Left ventricle myocardium inferior (tissue), 1 donor: ENCODE data around the gene LBP. TPM values are rescaled to one million over a fixed set of nuclear protein-coding genes. Genes with fewer than 3 reads are reported as not detected.

Experiments
- DNase-seq: peaks from one replicate; pipeline ENCODE4 v3.0.0-alpha.2; 2020
- H3K27ac ChIP-seq: fragments of 200-600 bp; replicated peaks from 2 replicates; pipeline ENCODE4 v1.8.0; 2021
- H3K27me3 ChIP-seq: fragments of 200-600 bp; 2 replicates; pipeline ENCODE4 v1.8.0; 2021; ENCODE audit warnings: low read depth
- H3K36me3 ChIP-seq: fragments of 200-600 bp; 2 replicates; pipeline ENCODE4 v1.8.0; 2021
- H3K4me1 ChIP-seq: fragments of 200-600 bp; 2 replicates; pipeline ENCODE4 v1.8.0; 2021
- H3K4me3 ChIP-seq: fragments of 200-600 bp; 2 replicates; pipeline ENCODE4 v1.8.0; 2021; ENCODE audit warnings: mild to moderate bottlenecking, moderate library complexity
- H3K9me3 ChIP-seq: fragments of 200-600 bp; replicated peaks from 2 replicates; pipeline ENCODE4 v1.8.0; 2021
- intact Hi-C: fragments of 100-400 bp; cut with micrococcal nuclease; formaldehyde crosslinking; loops from one replicate; pipeline ENCODE4 v1.11.0; 2022
- total RNA-seq: library from RNA; stranded (reverse); fragmentation: NEBNext Ultra II Directional; extraction: Animal tissue kit (Norgen Biotek cat#: 25700); gene quantifications from one replicate; pipeline ENCODE4 v1.2.1, GENCODE V29; 2021
- TF ChIP-seq, protein P1 (sequence below): fragments of 200-600 bp; IDR thresholded peaks from 2 replicates; pipeline ENCODE4 v1.8.0; 2021; ENCODE audit warnings: antibody characterized with exemption, mild to moderate bottlenecking, borderline replicate concordance
- donor health status: DM: no; HTN: yes; CAD: no; lungs with severe emphysema.

The LBP gene
- total RNA-seq, 1 donor from 2014 or later: 0.19 TPM

DNA sequence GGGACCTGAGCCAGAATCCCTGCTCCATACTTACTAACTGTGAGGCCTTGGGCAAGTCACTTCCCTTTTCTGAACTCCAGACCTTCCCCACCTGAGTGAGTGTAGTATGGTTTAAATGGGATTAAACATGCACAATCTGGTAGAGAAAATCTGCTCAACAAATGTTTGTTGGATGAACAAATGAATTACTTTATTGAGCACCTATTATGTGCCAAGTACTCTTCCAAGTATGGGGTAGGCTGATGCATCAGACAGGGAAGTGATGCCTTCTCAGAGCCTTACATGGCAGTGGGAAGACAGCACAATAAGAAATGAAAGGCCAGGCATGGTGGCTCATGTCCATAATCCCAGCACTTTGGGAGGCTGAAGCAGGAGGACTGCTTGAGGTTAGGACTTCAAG lies 15.0 kb upstream of the LBP start:
- TF ChIP-seq, protein P1, sequence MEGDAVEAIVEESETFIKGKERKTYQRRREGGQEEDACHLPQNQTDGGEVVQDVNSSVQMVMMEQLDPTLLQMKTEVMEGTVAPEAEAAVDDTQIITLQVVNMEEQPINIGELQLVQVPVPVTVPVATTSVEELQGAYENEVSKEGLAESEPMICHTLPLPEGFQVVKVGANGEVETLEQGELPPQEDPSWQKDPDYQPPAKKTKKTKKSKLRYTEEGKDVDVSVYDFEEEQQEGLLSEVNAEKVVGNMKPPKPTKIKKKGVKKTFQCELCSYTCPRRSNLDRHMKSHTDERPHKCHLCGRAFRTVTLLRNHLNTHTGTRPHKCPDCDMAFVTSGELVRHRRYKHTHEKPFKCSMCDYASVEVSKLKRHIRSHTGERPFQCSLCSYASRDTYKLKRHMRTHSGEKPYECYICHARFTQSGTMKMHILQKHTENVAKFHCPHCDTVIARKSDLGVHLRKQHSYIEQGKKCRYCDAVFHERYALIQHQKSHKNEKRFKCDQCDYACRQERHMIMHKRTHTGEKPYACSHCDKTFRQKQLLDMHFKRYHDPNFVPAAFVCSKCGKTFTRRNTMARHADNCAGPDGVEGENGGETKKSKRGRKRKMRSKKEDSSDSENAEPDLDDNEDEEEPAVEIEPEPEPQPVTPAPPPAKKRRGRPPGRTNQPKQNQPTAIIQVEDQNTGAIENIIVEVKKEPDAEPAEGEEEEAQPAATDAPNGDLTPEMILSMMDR: no peak
- H3K27me3 ChIP-seq: peaks cover 80% of the 10 kb centered on the region
- intact Hi-C loops: no loop called here

DNA sequence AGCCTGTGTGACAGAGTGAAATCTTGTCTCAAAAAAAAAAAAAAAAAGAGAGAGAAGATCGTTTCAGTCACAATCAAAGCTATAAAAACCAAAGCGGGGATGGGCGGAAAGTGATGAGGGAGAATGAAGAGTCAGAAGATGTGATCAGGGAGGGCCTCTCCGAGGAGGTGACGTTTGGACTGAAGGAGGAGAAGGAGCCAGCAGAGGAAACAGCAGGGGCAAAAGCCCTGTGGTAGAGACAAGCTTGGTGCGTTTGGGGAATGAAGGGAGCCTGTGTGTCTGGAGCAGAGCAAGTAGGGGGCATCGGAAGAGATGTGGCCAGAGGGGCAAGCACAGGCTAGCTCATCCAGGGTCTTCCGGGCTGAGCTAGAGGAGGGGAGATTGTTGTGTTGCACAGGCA lies 14.5 kb upstream of the LBP start:
- peaks cover 85% of the 10 kb centered on the region for H3K27me3 ChIP-seq
- H3K27ac ChIP-seq: no peak overlapping the region
- H3K9me3 ChIP-seq: no peaks in the 10 kb centered on the region
- TF ChIP-seq, protein P1: no peak
- no peak for DNase-seq
- no peak overlapping the region for H3K4me3 ChIP-seq
- intact Hi-C loops: no loop called here
- no peaks in the 10 kb centered on the region for H3K36me3 ChIP-seq
- no peaks in the 10 kb centered on the region for H3K4me1 ChIP-seq

More for the DNA sequence above, 15.0 kb upstream of the LBP start:
- DNase-seq: no peak
- no peak overlapping the region for H3K27ac ChIP-seq
- H3K9me3 ChIP-seq: no peaks in the 10 kb centered on the region
- no peak overlapping the region for H3K4me3 ChIP-seq
- no peaks in the 10 kb centered on the region for H3K36me3 ChIP-seq
- H3K4me1 ChIP-seq: no peaks in the 10 kb centered on the region

DNA sequence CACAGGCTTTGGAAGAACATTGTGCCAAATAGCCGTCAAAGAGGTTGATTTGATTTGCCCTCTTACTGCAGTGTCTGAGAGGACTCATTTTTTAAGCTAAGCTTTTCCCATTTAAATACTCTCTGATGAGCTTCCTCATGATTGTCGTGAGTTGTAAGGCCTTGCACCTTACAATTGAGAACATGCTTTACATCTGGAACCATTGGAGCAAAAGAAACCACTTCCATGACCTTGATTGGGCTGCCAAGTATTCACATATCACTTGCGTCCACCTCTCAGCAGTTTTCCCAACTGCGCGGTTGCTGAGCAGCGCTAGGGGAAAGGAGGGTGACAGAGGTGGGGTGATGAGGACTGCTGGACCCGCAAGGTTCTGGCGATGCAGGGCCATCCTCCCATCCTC lies 12.3 kb upstream of the LBP start:
- peaks cover under 1% of the 10 kb centered on the region for H3K4me1 ChIP-seq
- no peak overlapping the region for H3K4me3 ChIP-seq
- peaks cover 11% of the 10 kb centered on the region for H3K9me3 ChIP-seq
- TF ChIP-seq, protein P1: no peak
- H3K27me3 ChIP-seq: peaks cover 83% of the 10 kb centered on the region
- H3K27ac ChIP-seq: no peak overlapping the region
- no peak for DNase-seq
- intact Hi-C loops: no loop called here
- H3K36me3 ChIP-seq: no peaks in the 10 kb centered on the region

DNA sequence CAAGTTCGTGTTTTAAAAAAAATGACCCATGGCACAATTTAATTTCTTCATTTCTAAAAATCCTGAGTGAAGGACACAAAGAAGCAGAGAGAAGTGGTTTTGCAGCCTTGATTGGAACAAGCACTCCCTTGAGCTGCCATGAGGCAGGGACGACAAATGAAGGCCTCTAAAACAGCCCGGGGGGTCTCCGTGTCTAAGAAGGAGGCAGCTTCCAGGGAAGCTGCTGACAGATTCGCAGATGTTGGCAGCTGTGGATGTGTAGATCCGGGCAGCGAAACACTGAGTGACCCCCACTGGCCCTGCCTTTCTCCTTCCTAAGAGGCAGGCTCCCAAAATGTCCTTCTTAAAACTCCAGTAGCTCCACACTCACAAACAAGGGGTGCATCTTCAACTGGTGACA lies 9.6 kb upstream of the LBP start:
- TF ChIP-seq, protein P1: no peak
- Histone ChIP-seq H3K4me1 (peaks cover 4% of the 10 kb centered on the region), H3K36me3 (no peaks in the 10 kb centered on the region), H3K27ac (no peak overlapping the region), H3K4me3 (no peak overlapping the region), H3K9me3 (peaks cover 11% of the 10 kb centered on the region), H3K27me3 (peaks cover 56% of the 10 kb centered on the region)
- DNase-seq: no peak
- intact Hi-C loops: no loop called here

DNA sequence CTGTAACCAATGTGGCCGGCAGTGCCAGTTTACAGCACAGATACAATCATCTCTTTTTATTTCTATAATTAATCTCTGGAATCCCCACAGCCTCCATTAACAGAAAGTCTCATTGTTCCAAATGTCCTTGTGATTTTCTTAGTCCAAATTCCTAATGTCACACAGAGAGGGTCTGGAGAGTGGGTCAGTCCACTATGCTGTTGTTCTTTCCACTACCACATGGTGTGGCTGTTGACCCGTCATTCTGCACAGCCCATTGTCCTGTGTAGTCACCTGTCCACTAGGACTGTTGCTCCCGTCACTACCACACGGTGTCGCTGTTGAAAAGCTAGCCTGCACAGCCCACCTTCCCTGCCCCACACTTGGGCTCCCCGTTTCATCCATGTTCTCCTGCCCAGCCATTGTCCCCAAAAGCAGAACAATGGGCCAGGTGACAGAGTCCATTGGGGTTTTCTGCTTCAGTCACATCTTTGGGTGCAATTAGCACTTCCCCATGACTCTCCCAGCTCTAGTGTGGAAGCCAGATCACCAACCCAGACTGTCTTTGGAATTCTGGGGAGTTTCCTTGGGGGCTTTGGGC lies 8.6 kb upstream of the LBP start:
- H3K27me3 ChIP-seq: peaks cover 47% of the 10 kb centered on the region
- no peaks in the 10 kb centered on the region for H3K36me3 ChIP-seq
- no peak overlapping the region for H3K4me3 ChIP-seq
- intact Hi-C loops: no loop called here
- H3K4me1 ChIP-seq: peaks cover 4% of the 10 kb centered on the region
- H3K27ac ChIP-seq: no peak overlapping the region
- no peak for DNase-seq
- TF ChIP-seq, protein P1: peak; percentile 44
- H3K9me3 ChIP-seq: peaks cover 11% of the 10 kb centered on the region
